Keratinocyte (primary cell): Measurements from ENCODE around the gene PLA2G4D.

Experiments
- CTCF ChIP-seq, 3 experiments: IDR thresholded peaks in 1 of 3; conservative IDR thresholded peaks in 1 of 3; optimal IDR thresholded peaks in 1 of 3; 2 replicates in 2 of 3; 3 replicates in 1 of 3; pipeline versions ENCODE3 to v1.5.1; 2011; ENCODE audit warnings: low read length in 3 of 3, mild to moderate bottlenecking in 3 of 3, moderate library complexity in 2 of 3, control low read depth in 1 of 3, inconsistent platforms in 1 of 3; ENCODE audit not compliant: insufficient read depth in 2 of 3; ENCODE audit errors: extremely low read depth in 1 of 3
- EZH2 ChIP-seq: IDR thresholded peaks from one replicate; pipeline ENCODE4 v1.6.1; 2012; ENCODE audit warnings: inconsistent platforms, mild to moderate bottlenecking, low read length, moderate library complexity

GRCh38 chr15:42080919-42081830 lies 13.2 kb downstream of the PLA2G4D start:
- TF ChIP-seq CTCF (optimal IDR thresholded peaks at IDR 0.05 in 1 of 3, IDR thresholded peaks at IDR 0.05 in 1 of 3, conservative IDR thresholded peaks at IDR 0.05 in 1 of 3; ENCODE audit: extremely low read depth in 1 of 3, insufficient read depth in 2 of 3, low read length in 3 of 3) (no peak), EZH2 (no peak)
